GM19463 (cell line): Measurements from ENCODE around the gene PIK3R6.
A peak's percentile ranks its signal among the peaks of the same experiment; 100 is the strongest.

ENCODE experiments used
- ATAC-seq: cut with Tn5 transposase; IDR thresholded peaks from one replicate; pipeline ENCODE4 v1.9.1; 2021; ENCODE audit warnings: mild to moderate bottlenecking, moderate library complexity; ENCODE audit not compliant: unreplicated experiment

PIK3R6 gene

DNA sequence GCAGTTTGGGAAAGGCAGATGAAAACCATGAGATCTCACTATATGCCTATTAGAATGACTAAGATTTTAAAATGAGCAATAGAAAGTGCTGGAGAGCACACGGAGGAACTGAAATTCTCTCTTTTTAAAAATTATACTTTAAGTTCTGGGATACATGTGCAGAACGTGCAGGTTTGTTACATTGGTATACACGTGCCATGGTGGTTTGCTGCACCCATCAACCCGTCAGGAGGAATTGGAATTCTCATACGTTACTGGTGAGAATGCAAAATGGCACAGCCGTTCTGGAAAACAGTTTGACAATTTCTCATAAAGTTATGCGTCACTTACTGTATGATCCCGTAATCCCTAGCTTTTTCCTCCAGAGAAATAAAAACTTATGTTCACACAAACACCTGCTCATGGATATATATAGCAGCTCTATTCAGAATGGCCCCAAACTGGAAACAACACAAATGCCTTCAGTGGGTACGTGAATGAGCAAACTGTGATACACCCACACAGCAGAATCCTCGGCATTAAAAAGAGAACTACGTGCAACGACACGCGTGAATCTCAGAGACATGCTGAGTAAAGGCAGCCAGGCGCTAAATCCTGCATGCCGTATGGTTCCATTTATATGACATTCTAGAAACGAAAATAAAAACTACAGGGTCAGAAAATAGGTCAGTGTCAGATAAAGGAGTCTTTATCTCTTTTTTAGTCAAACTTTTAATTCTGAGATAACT, 11.8 kb downstream of the PIK3R6 start:
- peak; percentile 38 for ATAC-seq

DNA sequence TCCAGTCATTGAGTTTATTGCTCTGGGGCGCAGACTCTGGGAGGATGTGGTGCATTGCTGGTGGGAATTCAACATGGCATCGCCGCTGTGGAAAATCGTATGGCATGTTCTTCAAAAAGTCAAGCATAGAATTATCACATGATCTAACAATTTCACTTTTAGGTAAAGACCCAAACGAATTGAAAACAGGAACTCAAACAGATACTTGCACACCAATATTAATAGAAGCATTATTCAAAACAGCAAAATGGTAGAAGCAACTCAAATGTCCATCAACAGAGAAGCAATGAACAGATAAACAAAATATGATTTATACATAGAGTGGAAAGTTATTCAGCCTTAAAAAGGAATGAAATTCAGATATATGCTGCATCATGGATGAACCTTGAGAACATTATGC, 15.9 kb downstream of the PIK3R6 start:
- ATAC-seq: no peak

DNA sequence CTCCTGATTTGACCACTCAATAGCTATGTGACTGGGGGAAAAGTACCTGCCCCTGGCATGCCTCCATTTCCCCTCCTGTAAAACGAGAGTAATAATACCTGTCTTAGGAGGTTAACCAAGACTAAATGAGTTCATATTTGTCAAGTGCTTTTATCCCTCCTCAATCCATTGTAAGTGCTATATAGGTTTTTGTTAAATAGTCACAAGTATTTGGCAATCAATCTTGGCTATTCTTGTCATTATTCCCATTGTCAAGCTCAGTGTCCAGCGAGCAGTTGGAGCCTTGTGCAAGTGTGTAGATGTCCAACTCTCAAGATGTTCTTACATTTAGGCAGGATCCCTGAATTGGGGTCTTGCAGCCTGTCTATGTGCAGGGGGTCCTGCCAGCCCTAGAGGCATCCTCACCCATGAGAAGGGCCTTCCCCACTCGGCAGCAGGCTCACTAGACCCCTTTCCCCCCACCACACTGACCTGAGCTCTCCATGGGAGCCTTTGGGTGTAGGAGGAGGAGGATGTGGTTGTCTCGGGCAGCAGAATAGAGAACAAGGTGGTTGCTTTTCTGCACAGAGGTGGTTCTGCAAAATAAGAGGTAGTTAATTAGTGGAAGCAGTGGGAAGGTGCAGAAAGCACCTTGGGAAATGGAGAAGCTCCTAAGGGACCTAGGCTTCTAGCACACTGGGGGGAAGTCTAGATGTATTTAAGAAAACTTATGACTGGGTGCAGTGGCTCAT, 18.0 kb downstream of the PIK3R6 start:
- ATAC-seq: no peak

DNA sequence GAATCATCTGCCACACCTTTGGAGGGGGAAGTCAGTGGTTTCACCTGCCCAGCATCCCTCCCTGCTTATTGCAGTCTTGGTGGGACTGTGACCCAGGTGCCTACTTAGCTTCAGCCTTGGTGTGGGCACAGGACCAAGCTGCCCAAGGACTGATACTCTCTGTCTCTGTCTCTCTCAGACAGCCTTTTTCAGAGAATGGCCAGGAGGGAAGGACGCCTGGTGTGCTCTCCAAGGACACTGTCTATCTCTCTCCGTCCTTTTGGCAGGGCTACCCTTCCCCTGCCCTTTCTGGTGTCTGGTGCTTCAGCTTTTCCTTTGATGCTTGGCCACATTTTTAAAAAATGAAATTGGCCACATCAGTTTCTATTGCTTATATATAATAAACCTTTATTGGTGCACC, 19.6 kb downstream of the PIK3R6 start:
- no peak for ATAC-seq

DNA sequence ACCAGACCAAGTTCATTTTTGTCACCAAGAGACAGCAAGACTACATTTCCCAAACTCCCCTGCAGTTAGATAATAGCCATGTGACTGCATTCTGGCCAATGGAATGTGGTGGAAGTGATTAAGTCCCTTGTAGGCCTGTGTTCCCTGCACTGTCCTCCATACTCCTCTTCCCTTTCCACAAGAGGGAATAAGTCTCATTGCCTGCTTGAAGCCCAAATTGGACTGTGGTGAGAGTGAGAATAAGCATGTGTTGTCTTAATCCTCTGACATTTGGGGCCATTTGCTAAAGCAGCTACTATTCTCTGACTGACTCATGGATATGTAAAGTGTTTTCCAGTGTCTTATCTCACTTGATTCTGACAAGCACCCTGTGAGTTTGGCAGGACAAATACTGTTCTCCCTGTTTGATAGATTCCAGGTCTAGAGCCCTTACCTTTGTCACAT, 20.7 kb downstream of the PIK3R6 start:
- ATAC-seq: no peak

DNA sequence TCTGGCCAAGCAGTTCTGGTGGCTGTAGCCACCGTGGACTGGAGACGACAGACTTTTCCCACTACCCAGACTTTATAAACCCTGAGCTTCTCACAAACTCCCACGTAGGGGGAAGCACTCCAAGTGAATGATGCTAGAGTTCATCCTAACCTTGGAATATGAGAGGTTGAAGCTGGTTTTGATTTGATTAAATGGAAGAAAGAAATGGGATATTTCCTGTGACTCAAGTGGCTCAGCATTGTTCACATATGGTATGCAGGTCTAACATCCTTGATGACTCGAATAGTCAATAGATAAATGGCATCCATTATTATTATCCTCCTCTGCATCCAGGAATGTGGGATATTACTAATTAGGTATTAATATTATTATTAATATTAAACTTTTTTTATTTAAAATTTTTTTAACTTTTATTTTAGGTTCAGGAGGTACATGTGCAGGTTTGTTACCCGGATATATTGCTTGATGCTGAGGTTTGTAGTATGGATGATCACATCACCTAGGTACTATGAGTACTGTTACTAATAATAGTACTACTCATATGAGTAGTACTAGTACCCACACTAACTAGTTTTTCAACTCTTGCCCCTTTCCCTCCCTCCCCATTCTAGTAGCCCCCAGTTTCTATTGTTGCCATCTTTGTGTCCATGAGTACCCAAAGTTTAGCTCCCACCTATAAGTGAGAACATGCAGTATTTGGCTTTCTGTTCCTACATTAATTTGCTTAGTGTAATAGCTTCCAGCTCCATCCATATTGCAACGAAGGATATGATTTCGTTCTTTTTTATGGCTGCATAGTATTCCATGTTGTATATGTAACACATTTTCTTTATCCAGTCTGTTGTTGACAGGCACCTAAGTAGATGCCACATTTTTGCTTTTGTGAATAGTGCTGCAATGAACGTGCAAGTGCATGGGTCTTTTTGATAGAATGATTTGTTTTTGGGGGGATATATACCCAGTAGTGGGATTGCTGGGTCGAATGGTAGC, 22.9 kb downstream of the PIK3R6 start:
- no peak for ATAC-seq

DNA sequence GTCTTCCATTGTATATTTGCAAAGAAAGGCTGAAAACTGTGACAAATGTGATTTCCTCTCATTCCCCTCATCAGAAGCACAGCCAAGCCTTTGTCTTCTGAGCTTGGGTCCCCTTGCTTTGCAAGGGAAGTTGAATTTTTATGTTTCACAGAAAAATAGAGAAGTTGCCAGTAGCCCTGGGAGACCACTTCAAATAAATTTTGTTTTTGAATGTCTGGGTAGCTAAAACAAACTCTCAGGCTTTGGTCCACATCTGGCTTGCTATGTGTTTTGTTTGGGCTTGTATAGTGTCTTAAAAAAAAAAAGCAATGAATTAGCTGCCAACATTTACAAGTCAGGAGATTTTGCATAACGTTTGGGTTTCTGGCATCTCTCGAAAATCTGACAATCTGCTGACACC, 24.1 kb downstream of the PIK3R6 start:
- no peak for ATAC-seq

DNA sequence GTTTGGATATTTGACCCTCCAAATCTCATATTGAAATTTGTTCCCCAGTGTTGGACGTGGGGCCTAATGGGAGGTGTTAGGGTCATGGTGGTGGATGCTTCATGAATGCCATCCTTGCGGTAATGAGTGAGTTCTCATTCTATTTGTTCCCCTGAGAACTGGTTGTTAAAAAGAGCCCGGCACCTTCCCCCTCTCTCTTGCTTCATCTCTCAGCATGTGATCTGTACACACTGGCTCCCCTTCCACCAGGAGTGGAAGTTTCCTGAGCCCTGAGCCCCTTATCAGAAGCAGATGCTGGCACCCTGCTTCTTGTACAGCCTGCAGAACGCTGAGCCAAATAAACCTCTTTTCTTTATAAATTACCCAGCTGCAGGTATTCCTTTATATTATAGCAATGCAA, 25.6 kb downstream of the PIK3R6 start:
- ATAC-seq: no peak

DNA sequence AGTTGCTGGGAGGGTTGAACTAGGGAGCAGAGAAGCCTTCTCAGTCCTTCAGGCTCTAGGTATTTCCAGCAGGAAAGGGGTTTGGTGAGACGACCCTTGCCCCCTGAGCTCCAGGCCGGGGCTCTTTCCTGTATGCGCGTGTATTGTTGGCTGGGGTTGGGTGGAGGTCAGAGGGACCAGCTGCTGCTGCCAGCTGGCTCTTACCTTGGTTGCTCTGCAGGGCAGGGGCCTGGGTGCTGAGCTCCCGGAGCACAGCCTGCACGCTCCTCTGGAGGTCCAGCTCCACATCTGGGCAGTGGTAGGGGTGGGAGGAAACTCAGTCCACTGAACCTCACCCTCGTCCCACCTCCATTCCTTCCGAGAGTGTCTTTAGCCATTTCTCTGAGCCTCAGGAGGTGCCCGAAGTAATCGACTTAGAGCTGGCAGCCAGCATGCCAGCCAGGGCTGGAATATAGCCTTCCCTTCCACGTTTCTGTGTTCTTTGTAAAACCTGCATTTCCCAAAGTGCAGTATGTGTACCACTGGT, 28.0 kb downstream of the PIK3R6 start:
- ATAC-seq: no peak

DNA sequence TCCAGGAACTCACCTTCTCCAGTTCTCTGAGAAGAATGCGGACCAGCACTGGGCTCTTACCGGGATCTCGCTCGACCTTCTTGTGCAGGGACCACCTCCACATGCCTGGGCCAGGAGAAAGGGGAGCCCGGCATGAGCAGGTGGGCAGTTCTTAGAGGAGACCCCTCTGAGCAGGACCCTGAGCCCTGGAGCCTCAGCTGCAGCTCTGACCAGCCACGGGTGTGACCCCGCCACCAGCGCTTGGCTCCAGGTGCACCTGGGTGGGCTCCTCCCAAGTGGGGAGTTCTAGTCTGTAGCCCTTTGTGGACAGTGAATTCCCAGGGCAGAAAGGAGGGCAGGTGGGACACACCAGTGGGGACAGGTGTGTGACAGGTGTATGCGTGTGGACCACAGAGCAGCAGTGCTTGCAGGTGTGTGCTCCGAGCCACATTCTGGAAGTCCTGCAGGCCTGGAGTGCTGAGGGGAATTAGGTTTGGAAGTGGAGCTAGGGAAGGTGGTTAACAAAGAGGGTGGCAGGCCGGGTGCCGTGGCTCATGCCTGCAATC, 28.9 kb downstream of the PIK3R6 start:
- no peak for ATAC-seq

DNA sequence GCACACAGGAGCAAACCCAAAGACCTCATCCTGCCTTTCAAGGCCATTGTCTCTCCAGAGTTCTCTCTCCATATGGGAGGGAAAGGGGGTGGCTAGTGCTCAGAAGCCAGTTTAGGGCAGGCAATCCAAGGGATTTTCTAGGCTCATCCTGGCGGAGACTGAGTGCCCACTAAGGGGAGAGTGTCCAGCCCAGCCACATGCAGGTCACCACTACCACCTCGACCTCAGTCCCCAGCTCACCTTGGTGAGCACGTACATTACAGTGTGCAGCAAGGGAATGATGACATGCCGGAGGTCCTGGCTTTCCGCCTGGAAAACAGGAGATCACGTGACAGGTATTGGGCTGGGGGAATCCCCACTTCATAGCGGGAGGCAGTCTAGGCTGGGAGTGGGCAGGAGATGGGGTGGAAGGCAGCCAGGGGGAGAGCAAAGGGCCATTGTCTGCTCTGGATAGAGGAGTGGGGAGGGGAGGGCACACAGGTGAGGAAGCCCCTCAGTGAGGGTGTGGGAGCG, 29.9 kb downstream of the PIK3R6 start:
- no peak for ATAC-seq

DNA sequence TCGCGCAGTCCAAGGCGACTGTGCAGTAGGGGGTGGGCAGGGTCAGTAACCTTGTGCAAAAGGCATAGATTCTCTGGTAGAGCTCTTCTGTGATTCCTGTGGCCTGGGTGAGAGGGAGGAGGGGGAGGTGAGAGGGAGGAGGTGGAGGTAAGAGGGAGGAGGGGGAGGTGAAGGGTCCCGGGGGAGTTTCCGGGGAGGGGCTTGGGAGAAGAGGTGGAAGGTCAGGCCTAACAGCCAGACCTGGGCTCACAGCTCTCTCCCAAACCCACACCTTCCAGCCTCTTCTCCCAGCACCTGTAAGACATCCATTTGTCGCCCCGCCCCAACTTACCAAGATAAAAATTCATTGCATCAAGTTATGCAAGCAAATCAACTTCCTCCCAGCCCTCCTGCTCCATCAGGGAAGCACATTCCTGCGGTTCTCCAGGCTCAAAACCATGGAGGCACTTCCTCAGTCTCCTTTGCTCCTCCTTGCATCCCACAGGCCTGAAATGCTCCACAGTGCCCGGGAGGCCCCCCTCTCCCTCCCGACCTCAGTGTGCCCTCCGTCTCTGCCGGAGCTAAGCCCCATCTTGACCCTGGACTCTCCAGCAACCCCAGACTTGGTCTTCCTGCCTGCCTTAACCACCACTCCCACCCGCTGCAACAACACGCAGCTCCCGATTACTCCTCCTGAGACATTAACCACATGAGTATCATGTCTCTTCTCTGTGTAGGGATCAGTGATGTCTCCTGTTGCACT, 30.5 kb downstream of the PIK3R6 start:
- ATAC-seq: no peak

DNA sequence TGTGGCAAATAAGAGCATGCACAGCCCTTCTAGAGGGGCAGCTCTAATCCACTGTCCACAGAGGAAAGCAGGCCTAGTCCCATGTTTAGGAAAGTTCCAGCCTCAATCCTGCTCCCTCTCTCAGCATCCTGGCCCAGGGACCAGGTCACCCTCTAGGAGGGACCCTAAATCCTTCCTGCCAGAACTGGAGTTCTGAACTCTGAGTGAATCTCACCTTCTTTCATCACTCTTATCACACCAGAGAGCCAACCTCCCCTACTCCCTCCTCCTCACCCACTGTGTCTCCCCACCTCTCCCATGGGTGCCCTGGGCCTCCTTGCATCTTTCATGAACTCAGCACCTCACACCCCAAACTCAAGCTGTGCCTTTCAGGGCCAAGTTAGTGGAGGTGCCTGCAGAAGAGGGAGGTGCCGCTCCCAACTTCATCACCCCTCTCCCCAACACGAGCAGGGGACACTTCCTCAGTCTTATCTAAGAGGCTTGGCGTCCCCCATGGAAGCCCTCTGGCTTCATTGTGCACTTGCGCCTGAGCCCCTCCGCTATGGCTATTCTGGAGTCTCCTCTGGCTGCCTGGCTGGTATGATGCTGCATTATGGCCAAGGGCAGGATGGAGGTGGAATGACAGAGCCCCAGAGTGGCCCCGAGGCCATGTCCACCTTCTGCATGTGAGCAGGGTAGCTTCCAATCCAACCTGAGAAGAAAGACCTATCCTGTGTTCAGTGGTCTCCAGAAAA, 31.7 kb downstream of the PIK3R6 start:
- ATAC-seq: no peak

DNA sequence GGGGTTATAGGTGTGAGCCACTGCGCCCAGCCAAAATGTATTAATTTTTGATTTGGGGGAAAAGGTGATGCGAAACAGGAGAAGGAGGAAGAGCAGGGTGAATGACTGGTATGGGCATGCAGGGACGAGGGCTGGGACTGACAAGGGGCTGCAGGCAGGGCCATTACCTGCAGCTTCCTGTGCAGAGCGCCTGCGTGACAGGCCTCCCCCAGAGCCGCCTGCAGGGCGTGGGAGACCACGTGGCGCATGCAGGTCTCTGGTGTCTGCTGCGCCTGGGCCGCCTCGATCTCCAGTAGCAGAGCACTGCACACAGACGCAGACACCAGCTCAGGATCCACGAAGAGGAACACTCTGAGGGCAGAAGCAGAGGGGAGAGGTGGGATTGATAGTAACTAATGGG, 32.4 kb downstream of the PIK3R6 start:
- ATAC-seq: no peak

DNA sequence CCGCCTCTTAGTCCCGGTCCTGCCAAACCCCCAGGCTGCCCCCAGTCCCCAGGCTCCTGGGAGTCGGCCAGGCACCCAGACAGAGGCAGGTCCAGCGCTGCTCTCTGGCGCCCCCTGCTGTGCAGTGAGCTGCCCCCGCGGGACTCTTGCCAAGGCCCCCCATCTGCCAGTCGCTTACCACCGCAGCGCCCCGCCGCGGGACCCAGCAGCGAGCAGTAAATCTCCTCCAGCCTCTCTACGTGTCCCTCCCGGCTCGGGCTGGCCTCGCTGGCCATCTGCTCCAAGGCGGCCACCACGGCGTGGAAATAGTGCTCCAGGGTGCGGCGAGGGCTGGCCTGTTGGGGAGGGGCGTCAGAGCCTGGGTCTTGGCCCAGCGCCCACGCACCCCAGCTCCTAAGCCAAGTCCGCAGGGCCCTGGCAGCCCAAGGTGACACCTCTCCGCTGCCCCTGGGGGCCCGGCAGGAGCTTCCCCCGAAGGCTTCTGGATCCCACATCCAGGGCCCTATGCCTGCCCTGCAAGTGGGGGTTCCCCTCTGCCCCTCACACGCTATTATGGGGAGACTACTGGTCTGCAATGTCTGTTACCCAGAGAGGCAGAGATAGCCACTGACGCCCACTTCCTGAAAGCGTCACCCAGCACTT, 34.6 kb downstream of the PIK3R6 start:
- no peak for ATAC-seq

DNA sequence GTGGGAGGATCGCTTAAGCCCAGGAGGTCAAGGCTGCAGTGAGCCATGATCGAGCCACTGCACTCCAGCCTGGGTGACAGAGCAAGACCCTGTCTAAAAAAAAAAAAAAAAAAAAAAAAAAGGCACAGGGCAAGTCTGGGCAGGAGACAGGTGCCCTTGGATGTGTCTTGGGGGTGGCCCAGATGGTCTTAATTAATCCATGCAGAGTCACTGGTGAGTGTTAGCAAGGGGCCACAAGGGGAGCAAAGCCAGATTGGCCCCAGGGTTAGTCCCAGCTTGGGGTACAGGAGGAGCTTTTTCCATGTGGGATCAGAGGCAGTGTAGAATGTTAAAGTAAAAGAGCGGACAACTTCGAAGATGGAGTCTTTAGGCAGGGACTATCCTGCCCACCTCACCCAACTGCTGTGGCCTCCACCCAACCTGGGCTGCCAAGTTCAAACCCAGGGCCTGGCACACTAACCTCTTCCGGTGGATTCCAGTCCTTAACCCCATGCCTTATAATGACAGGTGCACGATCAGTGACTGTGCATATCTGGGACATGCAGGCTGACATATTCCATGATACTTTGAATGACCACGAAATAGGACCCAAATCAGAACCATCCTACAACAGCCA, 36.1 kb downstream of the PIK3R6 start:
- no peak for ATAC-seq

DNA sequence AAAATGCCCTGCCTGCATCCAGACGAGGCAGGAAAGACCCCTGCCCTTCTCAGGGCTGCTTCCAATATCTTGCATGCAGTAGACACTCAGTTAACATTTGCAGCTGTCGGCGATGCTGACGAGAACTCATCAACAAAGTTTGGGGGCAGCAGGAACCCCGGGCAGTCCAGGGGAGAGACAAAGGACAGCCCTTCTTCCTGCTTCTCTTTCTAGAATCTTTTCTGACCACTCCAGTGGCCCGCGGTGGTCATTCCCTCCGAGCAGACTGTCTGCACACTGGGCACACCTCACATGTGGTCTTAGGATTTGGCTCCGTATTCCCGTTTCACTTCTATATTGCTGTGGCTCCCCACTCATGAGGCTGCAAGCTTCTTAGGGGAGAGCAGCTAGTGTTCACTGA, 37.3 kb downstream of the PIK3R6 start:
- ATAC-seq: no peak
